Stimulated activated CD8-positive, alpha-beta memory T cell treated with anti-CD3 and anti-CD28 coated beads, Interleukin-2, amount 100 ng/mL, for 48 hours (primary cell): ENCODE results near the gene CTNNA2.

ENCODE experiments used
- DNase-seq, 2 donors: peaks; one replicate each; pipeline ENCODE4 v3.0.0-alpha.2; 2020; ENCODE audit warnings: low read depth in 2 of 2

The CTNNA2 gene

DNA sequence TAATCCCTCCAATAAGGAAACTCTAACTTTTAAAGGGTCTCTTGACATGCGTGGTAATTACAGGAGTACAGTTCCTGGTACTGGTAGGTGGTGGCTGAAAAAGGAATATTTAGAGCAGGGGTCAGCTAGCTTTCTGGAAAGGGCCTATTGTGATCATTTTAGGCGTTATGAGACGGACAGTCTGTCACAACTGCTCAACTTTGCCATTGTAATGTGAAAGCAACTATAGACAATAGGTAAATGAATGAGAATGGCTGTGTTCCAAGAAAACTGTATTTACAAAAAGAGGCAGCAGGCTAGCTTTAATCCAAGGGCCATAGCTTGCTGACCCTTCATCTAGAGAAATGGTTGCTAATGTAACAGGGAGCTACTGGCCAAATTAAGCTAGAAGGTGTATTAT, 969.4 kb downstream of the CTNNA2 start:
- DNase-seq: no peak

GRCh38 chr2:80489717-80490116, 976.9 kb downstream of the CTNNA2 start:
- no peak for DNase-seq

DNA sequence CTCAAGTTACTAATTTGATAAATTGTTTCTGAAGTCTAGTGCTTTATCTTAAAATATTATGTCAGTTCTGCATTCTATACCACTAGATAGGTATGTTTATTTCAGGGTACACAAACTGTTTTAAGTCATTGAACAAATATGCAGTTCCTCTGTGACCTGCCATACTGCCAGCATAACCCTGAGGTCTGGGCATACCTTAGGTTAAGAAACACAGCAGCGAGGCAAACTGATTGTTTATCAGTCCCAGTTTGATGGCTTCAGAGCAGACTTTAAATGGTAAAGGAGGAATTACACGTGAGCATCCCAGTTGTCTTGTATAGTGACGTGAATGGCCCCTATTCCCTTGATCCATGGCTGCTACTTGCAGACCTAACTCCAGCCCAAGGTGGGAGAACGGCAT, 978.1 kb downstream of the CTNNA2 start:
- no peak for DNase-seq

DNA sequence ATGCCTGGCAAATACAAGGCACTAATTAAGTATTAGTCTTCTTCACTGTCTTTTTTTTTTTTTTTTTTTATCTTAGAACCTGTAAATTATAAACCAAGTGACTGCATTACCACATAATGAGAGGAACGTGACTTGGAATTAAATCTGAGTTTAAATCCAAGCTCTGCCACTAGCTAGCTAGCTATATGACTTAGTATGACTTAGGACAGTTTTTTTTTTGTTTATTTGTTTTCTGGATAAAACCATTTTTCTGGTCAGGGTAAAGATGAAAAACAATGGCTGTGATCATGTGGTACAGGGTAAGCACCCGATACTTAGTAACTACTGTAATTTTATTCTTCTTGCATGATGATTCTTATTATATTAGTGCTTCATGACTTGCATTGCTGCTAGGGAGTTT, 983.5 kb downstream of the CTNNA2 start:
- no peak for DNase-seq

GRCh38 chr2:80496775-80497174, 983.9 kb downstream of the CTNNA2 start:
- no peak for DNase-seq

GRCh38 chr2:80499095-80499494, 986.2 kb downstream of the CTNNA2 start:
- DNase-seq: no peak

- DNase-seq: no peak
Observed at GRCh38 chr2:80501874-80502624, 989.2 kb downstream of the CTNNA2 start.

GRCh38 chr2:80506563-80506962, 993.7 kb downstream of the CTNNA2 start:
- no peak for DNase-seq

GRCh38 chr2:80510716-80511115, 997.9 kb downstream of the CTNNA2 start:
- DNase-seq: no peak

- DNase-seq: no peak
Observed at GRCh38 chr2:80515964-80516363, 1003.1 kb downstream of the CTNNA2 start.

GRCh38 chr2:80517316-80517715, 1004.5 kb downstream of the CTNNA2 start:
- DNase-seq: no peak

DNA sequence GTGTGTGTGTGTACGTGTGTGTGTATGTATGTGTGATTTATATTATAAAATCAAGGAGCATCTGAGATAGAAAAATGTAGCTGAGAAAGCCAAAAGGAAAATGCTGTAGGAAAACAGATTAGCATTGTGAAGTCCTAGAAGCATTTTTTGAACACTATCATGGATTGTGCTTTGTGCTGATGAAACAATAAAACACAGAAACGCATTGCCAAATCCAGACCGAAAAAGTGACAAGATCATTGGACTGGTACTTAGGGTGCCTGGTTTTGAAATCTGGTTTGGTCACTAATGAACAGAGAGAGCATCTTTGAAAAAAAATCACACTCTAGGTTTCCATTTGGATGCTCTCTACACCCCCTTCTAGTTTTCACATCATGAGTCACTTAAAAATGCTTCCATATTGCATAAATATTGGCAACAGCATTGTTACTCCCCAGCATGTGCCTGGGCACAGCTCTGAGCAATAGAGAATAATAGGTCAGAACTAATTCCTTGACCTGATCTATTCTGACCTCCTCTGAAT, 1006.3 kb downstream of the CTNNA2 start:
- no peak for DNase-seq

DNA sequence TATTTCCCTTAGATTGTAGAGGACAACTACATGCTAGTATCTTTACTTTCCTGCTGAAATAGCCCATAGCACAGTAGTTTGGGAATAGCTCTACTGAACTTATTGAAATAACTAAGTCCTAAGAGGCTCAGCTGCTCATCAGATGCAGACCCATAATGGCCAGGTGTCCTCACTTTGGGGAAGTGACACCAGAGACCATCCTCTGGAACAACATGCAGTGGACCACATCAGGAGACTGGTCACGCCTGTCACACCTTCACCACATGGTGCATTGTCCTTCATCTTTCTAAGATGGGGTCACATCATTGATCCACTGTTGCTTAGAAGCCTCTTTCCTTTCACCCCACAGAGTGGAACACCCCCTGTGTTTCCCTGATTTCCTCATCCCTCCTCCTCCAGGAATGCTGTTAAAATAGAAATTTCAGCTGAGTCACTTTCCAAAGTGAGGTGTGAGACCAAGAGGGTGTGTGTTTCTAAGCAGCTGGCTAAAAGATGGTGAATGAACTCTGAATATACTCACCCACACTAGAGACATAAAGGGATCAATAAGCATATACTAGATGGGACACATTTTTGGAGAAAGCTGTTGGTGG, 1006.9 kb downstream of the CTNNA2 start:
- DNase-seq: no peak

DNA sequence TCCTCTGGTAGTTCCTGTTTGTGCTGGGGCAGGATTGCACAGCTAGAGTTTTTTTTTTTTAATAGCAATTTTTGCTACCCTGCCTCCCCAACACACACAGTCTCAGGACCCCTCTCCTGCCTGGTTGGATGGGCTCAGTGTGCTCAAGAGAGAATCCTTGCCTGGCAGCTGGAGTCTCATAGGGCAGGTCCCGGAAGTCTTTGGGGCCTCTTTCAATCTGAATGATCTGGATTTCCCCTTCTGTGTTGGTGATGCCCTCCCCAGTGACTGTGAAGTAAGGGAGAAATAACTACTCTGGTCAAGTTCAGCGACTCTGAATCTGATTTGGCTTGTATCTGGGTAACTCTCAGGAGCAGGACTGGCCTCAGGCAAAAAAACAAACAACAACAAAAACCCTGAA, 1012.3 kb downstream of the CTNNA2 start:
- no peak for DNase-seq

GRCh38 chr2:80527119-80527518, 1014.3 kb downstream of the CTNNA2 start:
- no peak for DNase-seq

DNA sequence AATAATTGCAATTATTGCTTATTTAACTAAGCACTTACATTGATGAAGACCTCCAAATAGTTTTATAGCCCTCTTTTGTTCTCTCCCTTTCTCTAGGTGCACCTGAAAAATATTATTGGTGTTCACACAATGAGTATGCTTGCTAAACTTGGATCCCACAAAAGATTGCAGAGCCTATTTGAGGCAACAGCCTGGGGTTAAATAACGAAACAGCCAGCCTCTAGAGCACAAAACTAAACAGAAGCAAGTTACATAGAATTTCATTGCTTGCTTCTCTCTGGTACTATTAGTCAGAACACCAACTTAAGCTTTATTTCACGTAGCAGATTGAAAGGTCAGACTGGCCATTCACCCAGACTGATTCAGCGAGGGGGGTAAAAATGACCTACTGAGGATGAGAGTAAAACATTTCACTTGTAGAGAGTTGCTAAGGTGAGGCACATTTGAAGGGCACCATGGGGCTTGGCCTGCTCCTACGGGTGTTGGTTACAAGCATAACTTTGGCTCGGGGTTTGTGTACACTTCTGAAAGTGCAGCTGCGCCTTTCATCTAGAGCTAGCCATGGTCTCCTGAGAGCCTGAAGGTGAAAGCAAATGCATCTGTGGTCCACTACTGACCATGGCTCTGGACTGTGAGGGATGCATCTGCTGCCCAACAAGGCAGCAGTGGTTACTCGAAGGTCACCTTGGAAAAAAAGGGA, 1016.8 kb downstream of the CTNNA2 start:
- no peak for DNase-seq

DNA sequence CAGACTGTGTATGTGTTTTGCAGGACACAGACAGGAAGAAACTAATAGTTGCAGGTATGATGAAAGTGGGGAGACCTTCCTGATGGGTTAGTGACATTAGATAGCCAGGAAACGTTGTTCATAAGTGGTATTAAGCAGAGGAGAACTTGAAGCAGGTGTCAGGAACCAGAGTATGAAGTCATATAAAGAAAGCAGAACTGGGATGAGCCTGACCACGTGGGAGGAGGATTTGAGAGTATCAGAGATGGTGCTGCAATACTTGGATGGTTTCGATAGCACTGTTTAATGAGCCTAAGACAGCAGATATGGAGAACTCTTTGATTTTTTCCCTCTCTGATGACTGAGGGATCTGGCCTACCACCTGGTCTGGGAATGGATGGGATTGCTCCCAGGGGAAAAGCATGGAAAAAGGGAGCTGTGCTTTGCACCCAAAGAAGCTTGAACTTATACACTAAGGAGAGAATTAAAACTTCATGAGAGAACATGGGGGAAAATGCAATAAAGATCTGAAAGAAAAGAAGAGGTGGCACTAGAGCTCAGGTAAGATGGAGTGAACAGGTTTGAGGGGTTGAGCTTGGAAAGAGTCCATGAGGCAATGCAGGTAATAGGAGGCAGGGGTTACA, 1017.7 kb downstream of the CTNNA2 start:
- DNase-seq: no peak

DNA sequence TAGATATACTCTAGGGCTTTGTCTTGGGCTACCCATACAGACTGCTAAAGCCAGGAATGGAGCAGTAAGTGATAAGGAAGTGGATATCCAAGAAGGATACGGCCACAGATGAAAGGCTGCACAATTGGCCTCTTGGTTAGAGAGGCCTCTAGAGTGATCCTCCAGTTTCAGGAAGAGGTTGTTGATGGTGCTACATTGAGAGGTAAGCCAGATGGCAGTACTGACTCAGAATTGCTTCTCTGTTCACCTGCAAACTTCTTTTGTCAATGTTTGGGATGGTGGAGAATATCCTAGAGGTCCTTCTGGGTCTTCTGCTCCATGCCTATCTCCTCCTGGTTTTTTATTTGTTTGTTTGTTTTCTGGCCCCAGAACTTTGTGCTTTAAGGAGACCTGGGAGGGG, 1018.5 kb downstream of the CTNNA2 start:
- no peak for DNase-seq

- no peak for DNase-seq
Observed at GRCh38 chr2:80545420-80546210, 1032.8 kb downstream of the CTNNA2 start.

- DNase-seq: no peak
Observed at GRCh38 chr2:80546766-80547165, 1033.9 kb downstream of the CTNNA2 start.

DNA sequence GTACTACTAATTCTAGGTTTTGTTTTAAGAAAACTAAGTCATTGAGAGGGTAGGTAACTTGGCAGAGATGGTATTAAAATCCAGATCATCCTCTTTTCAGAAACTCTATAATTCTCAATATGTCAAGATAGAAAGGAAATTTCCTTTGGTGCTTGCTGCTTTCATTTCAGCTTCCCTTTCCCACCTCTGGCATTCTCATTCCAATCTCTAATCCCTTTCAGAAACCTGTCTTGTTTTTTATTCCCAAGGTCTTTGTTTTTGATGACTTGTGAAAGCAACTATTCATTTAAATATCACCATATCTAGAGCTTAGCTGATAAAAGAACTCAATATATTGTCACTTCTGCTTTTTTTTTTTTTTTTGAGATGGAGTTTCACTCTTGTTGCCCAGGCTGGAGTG, 1034.5 kb downstream of the CTNNA2 start:
- no peak for DNase-seq

- DNase-seq: no peak
Observed at GRCh38 chr2:80548469-80548868, 1035.6 kb downstream of the CTNNA2 start.
